HEK293 (cell line): ENCODE data around the gene ZNF790.
A peak's percentile ranks its signal among the peaks of the same experiment; 100 is the strongest.

ENCODE experiments used
- CTCF ChIA-PET: fragments of 350-600 bp; formaldehyde crosslinking; extraction: SDS; loops from one replicate; lab custom pipeline; 2021; ENCODE audit warnings: antibody characterized with exemption; lab: Yijun Ruan, JAX
- POLR2A ChIA-PET: fragments of 300-600 bp; formaldehyde crosslinking; extraction: SDS; loops from one replicate; lab custom pipeline; 2020; ENCODE audit warnings: antibody characterized with exemption, inconsistent platforms; lab: Yijun Ruan, JAX
- H3K27ac ChIP-seq: fragments of 200-500 bp; sonication (Bioruptor generic); 2 replicates; pipeline ENCODE4 v1.5.1; 2014; ENCODE audit warnings: low read depth, low read length, control low read depth, inconsistent platforms; ENCODE audit errors: extremely low read depth
- H3K36me3 ChIP-seq, 2 experiments: fragments of 200-500 bp in 1 of 2; sonication (Bioruptor generic) in 1 of 2; 1 replicate in 1 of 2; 2 replicates in 1 of 2; pipeline ENCODE4 v1.5.1; 2014 to 2017; ENCODE audit warnings: inconsistent platforms in 2 of 2, low read length in 2 of 2; ENCODE audit not compliant: control insufficient read depth in 2 of 2, insufficient read depth in 1 of 2
- H3K4me1 ChIP-seq: fragments of 200-500 bp; sonication (Bioruptor generic); 2 replicates; pipeline ENCODE4 v1.5.1; 2014; ENCODE audit warnings: mild to moderate bottlenecking, low read length, inconsistent platforms; ENCODE audit not compliant: control insufficient read depth, insufficient read depth
- H3K4me3 ChIP-seq: 2 replicates; pipeline ENCODE4 v1.5.1; 2011; ENCODE audit warnings: low read depth, mild to moderate bottlenecking, control low read depth, low read length, moderate library complexity
- H3K9me3 ChIP-seq: fragments of 200-500 bp; sonication (Bioruptor generic); 2 replicates; pipeline ENCODE4 v1.5.1; 2014; ENCODE audit warnings: low read depth, low read length, inconsistent platforms; ENCODE audit not compliant: control insufficient read depth, insufficient read depth
- ATF2 ChIP-seq: fragments of 450-650 bp; formaldehyde crosslinking; IDR thresholded peaks from 2 replicates; pipeline ENCODE4 v1.5.1; 2016; ENCODE audit warnings: missing biosample characterization, missing genetic modification characterization, low read depth
- BCL6B ChIP-seq: fragments of 450-650 bp; formaldehyde crosslinking; IDR thresholded peaks from 2 replicates; pipeline ENCODE4 v1.5.1; 2017; ENCODE audit warnings: missing biosample characterization, missing genetic modification characterization
- INSM2 ChIP-seq: fragments of 450-650 bp; formaldehyde crosslinking; IDR thresholded peaks from 2 replicates; pipeline ENCODE4 v1.5.1; 2016; ENCODE audit warnings: missing biosample characterization, missing genetic modification characterization
- KLF16 ChIP-seq: fragments of 450-650 bp; formaldehyde crosslinking; IDR thresholded peaks from 2 replicates; pipeline ENCODE4 v1.5.1; 2017; ENCODE audit warnings: missing biosample characterization, missing genetic modification characterization
- KLF8 ChIP-seq: fragments of 450-650 bp; formaldehyde crosslinking; IDR thresholded peaks from 2 replicates; pipeline ENCODE4 v1.5.1; 2016; ENCODE audit warnings: missing biosample characterization, missing genetic modification characterization
- RBAK ChIP-seq: fragments of 450-650 bp; formaldehyde crosslinking; IDR thresholded peaks from 2 replicates; pipeline ENCODE4 v1.5.1; 2016; ENCODE audit warnings: missing biosample characterization, missing genetic modification characterization
- SCRT2 ChIP-seq: fragments of 450-650 bp; formaldehyde crosslinking; IDR thresholded peaks from 2 replicates; pipeline ENCODE4 v1.5.1; 2016; ENCODE audit warnings: missing biosample characterization, missing genetic modification characterization
- TSHZ1 ChIP-seq: fragments of 450-650 bp; formaldehyde crosslinking; IDR thresholded peaks from 2 replicates; pipeline ENCODE4 v1.5.1; 2016; ENCODE audit warnings: missing biosample characterization, missing genetic modification characterization, borderline replicate concordance
- ZBTB48 ChIP-seq: fragments of 450-650 bp; formaldehyde crosslinking; IDR thresholded peaks from 2 replicates; pipeline ENCODE4 v1.5.1; 2016; ENCODE audit warnings: missing biosample characterization, missing genetic modification characterization
- ZBTB6 ChIP-seq: fragments of 450-650 bp; formaldehyde crosslinking; IDR thresholded peaks from 2 replicates; pipeline ENCODE4 v1.5.1; 2017; ENCODE audit warnings: missing biosample characterization, missing genetic modification characterization
- ZNF157 ChIP-seq: fragments of 450-650 bp; formaldehyde crosslinking; IDR thresholded peaks from 2 replicates; pipeline ENCODE4 v1.5.1; 2016; ENCODE audit warnings: missing biosample characterization, missing genetic modification characterization
- ZNF280C ChIP-seq: fragments of 450-650 bp; formaldehyde crosslinking; IDR thresholded peaks from 2 replicates; pipeline ENCODE4 v1.5.1; 2016; ENCODE audit warnings: missing biosample characterization, missing genetic modification characterization
- ZNF341 ChIP-seq: fragments of 450-650 bp; formaldehyde crosslinking; IDR thresholded peaks from 2 replicates; pipeline ENCODE4; 2016; ENCODE audit warnings: low read depth, missing biosample characterization, missing genetic modification characterization
- ZNF398 ChIP-seq: fragments of 450-650 bp; formaldehyde crosslinking; IDR thresholded peaks from 2 replicates; pipeline ENCODE4 v1.5.1; 2017; ENCODE audit warnings: missing biosample characterization, missing genetic modification characterization
- ZNF529 ChIP-seq: fragments of 450-650 bp; formaldehyde crosslinking; IDR thresholded peaks from 2 replicates; pipeline ENCODE4 v1.5.1; 2017; ENCODE audit warnings: missing genetic modification characterization, missing biosample characterization; ENCODE audit not compliant: insufficient replicate concordance
- ZNF580 ChIP-seq: fragments of 450-650 bp; formaldehyde crosslinking; IDR thresholded peaks from 2 replicates; pipeline ENCODE4 v1.5.1; 2016; ENCODE audit warnings: missing biosample characterization, missing genetic modification characterization
- ZNF596 ChIP-seq: fragments of 450-650 bp; IDR thresholded peaks from 2 replicates; pipeline ENCODE4 v1.5.0; 2018; ENCODE audit warnings: missing biosample characterization, mild to moderate bottlenecking, missing genetic modification characterization, moderate library complexity
- ZNF624 ChIP-seq: fragments of 450-650 bp; formaldehyde crosslinking; IDR thresholded peaks from 2 replicates; pipeline ENCODE4 v1.5.1; 2017; ENCODE audit warnings: missing biosample characterization, missing genetic modification characterization
- ZNF629 ChIP-seq: fragments of 450-650 bp; formaldehyde crosslinking; IDR thresholded peaks from 2 replicates; pipeline ENCODE4 v1.5.1; 2017; ENCODE audit warnings: missing biosample characterization, missing genetic modification characterization
- ZNF785 ChIP-seq: fragments of 450-650 bp; formaldehyde crosslinking; IDR thresholded peaks from 2 replicates; pipeline ENCODE4 v1.5.1; 2016; ENCODE audit warnings: missing biosample characterization, missing genetic modification characterization
- ZSCAN16 ChIP-seq: fragments of 450-650 bp; formaldehyde crosslinking; IDR thresholded peaks from 2 replicates; pipeline ENCODE4 v1.5.1; 2016; ENCODE audit warnings: missing biosample characterization, missing genetic modification characterization

The ZNF790 gene

GRCh38 chr19:36772311-36773222, 65.6 kb downstream of the ZNF790 start, which contains the start of gene ZNF850:
Gene ZNF850 (minus strand): TSS chr19:36772807. CDS start chr19:36762606, 10,201 bp downstream.
- peak within 1 kb of the TSS; percentile 53 for H3K4me3 ChIP-seq
- peak within 1 kb of the TSS; percentile 84 for H3K27ac ChIP-seq
- peaks cover 37 to 57% of the 10 kb centered on the region in 2 experiments; a peak in 2 of 3 replicates for H3K36me3 ChIP-seq
- peaks cover 16% of the 10 kb centered on the region for H3K9me3 ChIP-seq
- no peaks in the 10 kb centered on the region for H3K4me1 ChIP-seq
- ChIA-PET POLR2A (interaction anchor here (0.8 to 2.4 kb wide), 16 partner anchors 9 to 903 kb away, joined by 3 to 14 read pairs (median 5); partner anchors contain the start of genes POLR2I, TBCB, ZNF260 and ZNF345), CTCF (interaction anchor here (0.7 kb wide), 1 partner anchor 102 kb away, joined by 3 read pairs; no protein-coding TSS in a partner anchor)
- TF ChIP-seq ZNF341 (peak; percentile 67), ATF2 (tag by site-specific recombination) (no peak), ZNF785 (tag by site-specific recombination) (peak; percentile 97), ZNF280C (tag by site-specific recombination) (0 out of 2 replicates have a peak, but pooled peaks have one; percentile 59), ZNF629 (tag by site-specific recombination) (peak; percentile 86), BCL6B (tag by site-specific recombination) (no peak), ZNF157 (peak; percentile 55), ZNF580 (tag by site-specific recombination) (peak; percentile 98), ZNF624 (0 out of 2 replicates have a peak, but pooled peaks have one; percentile 17), SCRT2 (tag by site-specific recombination) (peak; percentile 84), RBAK (tag by site-specific recombination) (no peak), ZSCAN16 (0 out of 2 replicates have a peak, but pooled peaks have one; percentile 13), KLF16 (peak; percentile 95), ZNF398 (tag by site-specific recombination) (peak; percentile 65), ZBTB48 (peak; percentile 94), ZBTB6 (no peak; the same call in 1 of the 2 replicates), TSHZ1 (peak; percentile 36; the same call in 1 of the 2 replicates), ZNF596 (tag by site-specific recombination) (no peak), KLF8 (tag by site-specific recombination) (peak; percentile 81), INSM2 (no peak; the same call in none of the 2 replicates), ZNF529 (tag by site-specific recombination) (no peak)
